BJ (cell line): Measurements from ENCODE around the gene NOTCH1. TPM values are rescaled to one million over a fixed set of nuclear protein-coding genes. Genes with fewer than 3 reads are reported as not detected.

Source experiments
- CTCF ChIA-PET: fragments of 350-600 bp; formaldehyde crosslinking; extraction: SDS; loops from one replicate; lab custom pipeline; 2021; ENCODE audit warnings: antibody characterized with exemption, inconsistent platforms; lab: Yijun Ruan, JAX
- POLR2A ChIA-PET: fragments of 300-600 bp; sonication (Branson Sonifier 250); formaldehyde crosslinking; extraction: SDS; loops from one replicate; lab custom pipeline; 2021; ENCODE audit warnings: antibody characterized with exemption; lab: Charles Lee
- DNase-seq: peaks from one replicate; pipeline ENCODE4 v3.0.0-alpha.2; 2011; ENCODE audit warnings: low read depth
- H3K27me3 ChIP-seq: 2 replicates; pipeline ENCODE4 v1.6.0; 2011; ENCODE audit warnings: low read length; ENCODE audit not compliant: control insufficient read depth, insufficient read depth
- H3K36me3 ChIP-seq: 2 replicates; pipeline ENCODE4 v1.5.1; 2011; ENCODE audit warnings: low read length; ENCODE audit not compliant: control insufficient read depth, insufficient read depth
- H3K4me3 ChIP-seq: 2 replicates; pipeline ENCODE4 v1.5.1; 2011; ENCODE audit warnings: low read depth, mild to moderate bottlenecking, control low read depth, low read length
- polyA plus RNA-seq: library from polyadenylated mRNA; depleted of rRNA; stranded (reverse); fragments of >200 nt; gene quantifications from 2 replicates; pipeline ENCODE4 v1.2.3, GENCODE V29; 2011
- TF ChIP-seq, protein P1 (sequence below): IDR thresholded peaks from 2 replicates; pipeline ENCODE4 v1.5.1; 2011; ENCODE audit warnings: low read depth, mild to moderate bottlenecking, control low read depth, inconsistent platforms, low read length, moderate library complexity; ENCODE audit not compliant: insufficient read depth

The NOTCH1 gene
- polyA plus RNA-seq, 1 experiment: 1.3 TPM

DNA sequence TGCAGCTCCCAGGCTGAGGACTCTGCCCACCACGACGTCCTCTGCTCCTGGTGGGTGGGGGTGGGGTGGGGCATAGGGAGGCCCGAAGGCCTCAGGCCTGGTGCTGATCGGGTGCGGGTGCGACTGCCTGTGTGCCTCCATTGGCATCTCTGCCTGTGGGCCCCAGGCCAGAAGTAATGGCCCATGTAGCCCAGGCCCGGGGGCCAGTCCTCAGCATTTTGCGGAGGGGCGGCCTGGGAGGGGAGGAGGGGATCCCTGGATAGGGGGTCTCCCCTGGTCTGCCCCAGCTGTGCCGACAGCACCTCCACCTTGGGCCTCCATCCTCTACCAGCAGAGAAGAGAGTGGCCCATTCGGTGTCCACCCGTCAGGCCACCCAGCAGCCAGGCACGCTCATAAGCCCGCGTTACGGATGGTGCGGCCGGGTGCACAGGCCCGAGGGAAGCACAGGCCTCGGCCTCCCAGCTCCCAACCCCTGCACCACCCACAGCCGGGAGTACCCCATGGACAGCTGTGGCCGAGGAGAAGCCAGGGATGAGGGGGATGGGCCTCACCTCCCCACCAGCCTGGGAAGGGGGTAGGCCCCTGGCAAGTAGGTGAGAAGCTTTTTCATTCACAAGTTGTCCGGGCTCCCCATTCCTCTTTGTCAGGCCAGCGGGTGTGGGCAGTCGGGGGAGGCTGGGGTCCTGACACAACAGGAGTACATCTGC lies 1.8 kb upstream of the NOTCH1 start:
- Histone ChIP-seq H3K36me3 (peaks cover 1% of the 10 kb centered on the region; the same call in 1 of the 2 replicates), H3K4me3 (no peak overlapping the region), H3K27me3 (no peaks in the 10 kb centered on the region)
- ChIA-PET CTCF (interaction anchor here (0.6 to 1.8 kb wide), 4 partner anchors 59 to 463 kb away, joined by 3 to 5 read pairs (median 3); no protein-coding TSS in a partner anchor), POLR2A (no interaction called here)
- no peak for DNase-seq
- TF ChIP-seq, protein P1, sequence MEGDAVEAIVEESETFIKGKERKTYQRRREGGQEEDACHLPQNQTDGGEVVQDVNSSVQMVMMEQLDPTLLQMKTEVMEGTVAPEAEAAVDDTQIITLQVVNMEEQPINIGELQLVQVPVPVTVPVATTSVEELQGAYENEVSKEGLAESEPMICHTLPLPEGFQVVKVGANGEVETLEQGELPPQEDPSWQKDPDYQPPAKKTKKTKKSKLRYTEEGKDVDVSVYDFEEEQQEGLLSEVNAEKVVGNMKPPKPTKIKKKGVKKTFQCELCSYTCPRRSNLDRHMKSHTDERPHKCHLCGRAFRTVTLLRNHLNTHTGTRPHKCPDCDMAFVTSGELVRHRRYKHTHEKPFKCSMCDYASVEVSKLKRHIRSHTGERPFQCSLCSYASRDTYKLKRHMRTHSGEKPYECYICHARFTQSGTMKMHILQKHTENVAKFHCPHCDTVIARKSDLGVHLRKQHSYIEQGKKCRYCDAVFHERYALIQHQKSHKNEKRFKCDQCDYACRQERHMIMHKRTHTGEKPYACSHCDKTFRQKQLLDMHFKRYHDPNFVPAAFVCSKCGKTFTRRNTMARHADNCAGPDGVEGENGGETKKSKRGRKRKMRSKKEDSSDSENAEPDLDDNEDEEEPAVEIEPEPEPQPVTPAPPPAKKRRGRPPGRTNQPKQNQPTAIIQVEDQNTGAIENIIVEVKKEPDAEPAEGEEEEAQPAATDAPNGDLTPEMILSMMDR: no peak

DNA sequence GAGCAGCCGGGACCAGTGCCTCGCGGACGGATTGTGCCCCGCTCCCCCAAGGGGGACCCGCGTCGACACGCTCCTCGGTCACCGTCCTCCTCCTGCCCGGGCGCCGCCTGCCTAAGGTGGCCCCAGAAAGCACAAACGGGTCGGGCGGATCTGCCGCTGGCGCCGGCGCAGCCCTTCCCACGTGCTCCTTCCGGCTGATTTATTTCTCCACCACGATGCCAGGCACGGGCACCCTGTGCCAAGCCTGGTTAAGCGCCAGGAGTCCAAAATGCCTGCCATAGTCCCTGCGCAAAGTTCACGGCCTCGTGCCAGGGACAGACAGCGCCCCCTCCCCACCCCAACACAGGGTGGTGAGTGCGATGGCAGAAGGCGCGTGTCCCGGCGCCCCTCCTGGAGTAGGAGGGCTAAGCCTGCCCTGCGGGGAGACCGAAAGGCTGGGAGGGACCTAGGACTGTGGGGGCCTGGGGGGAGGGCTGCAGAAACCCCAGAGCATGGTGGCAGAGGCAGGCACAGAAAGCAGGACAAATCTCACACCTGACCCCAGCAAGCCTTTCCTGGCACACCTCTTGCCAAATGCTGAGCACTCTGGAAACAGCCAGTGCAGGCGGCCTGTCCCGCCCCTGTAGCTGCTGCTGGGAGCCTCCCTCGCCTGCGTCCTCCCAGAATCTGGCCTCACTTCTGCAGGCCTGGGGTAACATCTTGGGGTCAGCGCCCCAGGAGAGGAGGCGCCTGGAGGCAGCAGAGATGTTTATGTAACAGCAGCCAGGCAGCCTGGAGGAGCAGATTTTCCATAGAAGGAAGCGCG lies 1.1 kb upstream of the NOTCH1 start:
- no peaks in the 10 kb centered on the region for H3K27me3 ChIP-seq
- peak overlapping the region; percentile 59 for H3K4me3 ChIP-seq
- ChIA-PET CTCF (interaction anchor here (0.6 to 1.0 kb wide), 3 partner anchors 59 to 464 kb away, joined by 3 read pairs; no protein-coding TSS in a partner anchor), POLR2A (no interaction called here)
- TF ChIP-seq, protein P1: no peak
- H3K36me3 ChIP-seq: peaks cover 3% of the 10 kb centered on the region; the same call in 1 of the 2 replicates
- no peak for DNase-seq

DNA sequence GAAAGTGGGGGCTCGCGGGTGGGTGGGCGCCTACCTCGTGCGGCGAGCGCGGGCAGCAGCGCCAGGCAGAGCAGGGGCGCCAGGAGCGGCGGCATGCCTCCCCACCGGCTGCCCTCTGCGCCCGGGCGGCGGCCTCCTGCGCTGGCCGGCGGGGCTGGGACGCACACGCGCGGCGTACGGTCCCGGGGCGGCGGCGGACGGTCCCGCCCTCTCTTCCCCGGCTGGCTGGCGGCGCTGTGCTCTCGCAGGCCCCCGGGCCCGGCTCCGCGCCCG lies 220 bp downstream of the NOTCH1 start:
- TF ChIP-seq, protein P1: no peak
- ChIA-PET POLR2A (no interaction called here), CTCF (no interaction called here)
- H3K27me3 ChIP-seq: no peaks in the 10 kb centered on the region
- H3K36me3 ChIP-seq: peaks cover 7% of the 10 kb centered on the region
- peak overlapping the region; percentile 76 for H3K4me3 ChIP-seq
- DNase-seq: no peak

DNA sequence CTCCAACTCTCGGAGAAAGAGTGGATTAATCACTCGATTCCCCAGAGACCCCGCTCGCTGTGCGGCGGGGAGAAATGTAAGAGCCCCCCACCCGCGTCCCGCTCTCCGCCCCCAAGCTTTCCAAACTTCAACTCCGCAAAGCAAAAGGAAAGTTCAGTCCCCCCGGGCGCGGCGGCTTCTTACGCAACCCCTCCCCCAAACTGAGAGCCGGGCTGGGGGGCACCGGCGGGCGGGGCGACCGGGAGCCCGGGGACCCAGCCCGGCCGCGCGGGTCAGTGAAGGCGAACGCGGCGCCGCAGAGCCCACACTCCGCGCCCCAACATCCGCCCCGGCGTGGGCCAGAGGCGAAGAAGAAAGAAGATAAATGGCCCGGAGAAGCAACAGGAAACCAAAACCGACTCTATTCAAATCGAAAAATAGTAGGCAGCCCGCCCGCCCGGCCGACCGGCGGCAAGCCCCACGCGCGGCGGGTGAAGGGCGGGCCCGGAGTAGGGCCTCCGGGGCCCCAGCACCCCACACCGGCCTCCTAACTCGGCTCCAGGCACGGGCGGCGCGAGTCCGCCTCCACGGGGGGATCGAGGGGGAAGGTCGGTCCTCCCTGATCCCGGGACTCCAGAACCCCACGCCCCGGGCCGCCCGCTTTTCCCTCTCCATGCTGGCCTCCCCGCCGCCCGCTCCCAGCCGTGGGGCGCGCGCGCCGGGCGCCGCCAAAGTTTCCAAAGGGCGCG lies 720 bp downstream of the NOTCH1 start:
- DNase-seq: no peak
- CTCF ChIA-PET: no interaction called here
- POLR2A ChIA-PET: no interaction called here

More for the DNA sequence above, 720 bp downstream of the NOTCH1 start:
- peaks cover 7% of the 10 kb centered on the region for H3K36me3 ChIP-seq
- TF ChIP-seq, protein P1: no peak
- peak overlapping the region; percentile 76 for H3K4me3 ChIP-seq
- no peaks in the 10 kb centered on the region for H3K27me3 ChIP-seq
